Fibroblast of lung (primary cell): ENCODE data around the gene IMPDH1. TPM values are rescaled to one million over a fixed set of nuclear protein-coding genes. Genes with fewer than 3 reads are reported as not detected.
A peak's percentile ranks its signal among the peaks of the same experiment; 100 is the strongest.

Experiments used
- DNase-seq, 2 donors: peaks; one replicate each; pipeline versions ENCODE4 v3.0.0 to v3.0.0-alpha.2; 2010; ENCODE audit warnings: low read depth in 2 of 2
- H2AFZ ChIP-seq: 2 replicates; pipeline ENCODE4 v1.5.1; 2012; ENCODE audit warnings: low read length, control low read depth, inconsistent platforms
- H3K27ac ChIP-seq: 2 replicates; pipeline ENCODE4 v1.5.1; 2011; ENCODE audit warnings: low read length, control low read depth; ENCODE audit not compliant: insufficient read depth
- H3K27me3 ChIP-seq: 2 replicates; pipeline ENCODE4 v1.5.1; 2011; ENCODE audit warnings: mild to moderate bottlenecking, low read length; ENCODE audit not compliant: control insufficient read depth, insufficient read depth
- H3K36me3 ChIP-seq: 2 replicates; pipeline ENCODE4 v1.5.1; 2011; ENCODE audit warnings: low read length; ENCODE audit not compliant: control insufficient read depth, insufficient read depth
- H3K4me1 ChIP-seq: 2 replicates; pipeline ENCODE4 v1.5.1; 2011; ENCODE audit warnings: low read length; ENCODE audit not compliant: control insufficient read depth, insufficient read depth; ENCODE audit errors: extremely low read depth
- H3K4me2 ChIP-seq: 2 replicates; pipeline ENCODE4 v1.5.1; 2011; ENCODE audit warnings: low read length, control low read depth; ENCODE audit not compliant: insufficient read depth; ENCODE audit errors: extremely low read depth
- H3K4me3 ChIP-seq, 4 experiments: fragments of 200-600 bp in 1 of 4; sonication (generic) in 1 of 4; replicated peaks in 1 of 4; 2 replicates each; pipeline ENCODE4 v1.5.1; 2011 to 2016; ENCODE audit warnings: low read length in 4 of 4, low read depth in 3 of 4, mild to moderate bottlenecking in 3 of 4, control low read depth in 2 of 4, inconsistent platforms in 1 of 4, mixed read lengths in 1 of 4; ENCODE audit not compliant: insufficient read depth in 1 of 4; ENCODE audit errors: control extremely low read depth in 1 of 4
- H3K79me2 ChIP-seq: 2 replicates; pipeline ENCODE4 v1.5.1; 2012; ENCODE audit warnings: mild to moderate bottlenecking, low read length, inconsistent platforms; ENCODE audit not compliant: control insufficient read depth, insufficient read depth
- H3K9ac ChIP-seq: 2 replicates; pipeline ENCODE4 v1.5.1; 2011; ENCODE audit warnings: mild to moderate bottlenecking, low read length, control low read depth; ENCODE audit not compliant: insufficient read depth
- H3K9me3 ChIP-seq: 2 replicates; pipeline ENCODE4 v1.5.1; 2012; ENCODE audit warnings: low read depth, low read length; ENCODE audit not compliant: control insufficient read depth, insufficient read depth
- H4K20me1 ChIP-seq: 2 replicates; pipeline ENCODE4 v1.5.1; 2011; ENCODE audit warnings: low read length; ENCODE audit not compliant: control insufficient read depth, insufficient read depth; ENCODE audit errors: extremely low read depth
- EZH2 ChIP-seq: IDR thresholded peaks from 2 replicates; pipeline ENCODE4 v1.5.1; 2012; ENCODE audit warnings: low read length, control low read depth, mild to moderate bottlenecking; ENCODE audit errors: missing control alignments
- polyA plus RNA-seq, 2 donors: library from polyadenylated mRNA; depleted of rRNA in 1 of 2; stranded (reverse) in 1 of 2; unstranded in 1 of 2; fragments of >200 nt; gene quantifications; 2 replicates each; pipeline ENCODE4 v1.2.1, GENCODE V29; 2011 to 2012; ENCODE audit warnings: missing spikeins in 1 of 2
- total RNA-seq: library from RNA; depleted of rRNA; stranded (reverse); fragments of >200 nt; gene quantifications from 2 replicates; pipeline ENCODE4 v1.2.1, GENCODE V29; 2014
- TF ChIP-seq, protein P1 (sequence below), 2 donors: IDR thresholded peaks in 1 of 2; conservative IDR thresholded peaks in 1 of 2; 1 replicate in 1 of 2; 2 replicates in 1 of 2; pipeline ENCODE4 v1.5.1; 2011 to 2012; ENCODE audit warnings: low read length in 2 of 2, control low read depth in 1 of 2, inconsistent platforms in 1 of 2, low read depth in 1 of 2, mild to moderate bottlenecking in 1 of 2

The IMPDH1 gene
- total and polyA plus RNA-seq, 2 donors (not counting 1 experiment from before 2014, with no cell fraction given): 30.2 to 56.5 TPM

DNA sequence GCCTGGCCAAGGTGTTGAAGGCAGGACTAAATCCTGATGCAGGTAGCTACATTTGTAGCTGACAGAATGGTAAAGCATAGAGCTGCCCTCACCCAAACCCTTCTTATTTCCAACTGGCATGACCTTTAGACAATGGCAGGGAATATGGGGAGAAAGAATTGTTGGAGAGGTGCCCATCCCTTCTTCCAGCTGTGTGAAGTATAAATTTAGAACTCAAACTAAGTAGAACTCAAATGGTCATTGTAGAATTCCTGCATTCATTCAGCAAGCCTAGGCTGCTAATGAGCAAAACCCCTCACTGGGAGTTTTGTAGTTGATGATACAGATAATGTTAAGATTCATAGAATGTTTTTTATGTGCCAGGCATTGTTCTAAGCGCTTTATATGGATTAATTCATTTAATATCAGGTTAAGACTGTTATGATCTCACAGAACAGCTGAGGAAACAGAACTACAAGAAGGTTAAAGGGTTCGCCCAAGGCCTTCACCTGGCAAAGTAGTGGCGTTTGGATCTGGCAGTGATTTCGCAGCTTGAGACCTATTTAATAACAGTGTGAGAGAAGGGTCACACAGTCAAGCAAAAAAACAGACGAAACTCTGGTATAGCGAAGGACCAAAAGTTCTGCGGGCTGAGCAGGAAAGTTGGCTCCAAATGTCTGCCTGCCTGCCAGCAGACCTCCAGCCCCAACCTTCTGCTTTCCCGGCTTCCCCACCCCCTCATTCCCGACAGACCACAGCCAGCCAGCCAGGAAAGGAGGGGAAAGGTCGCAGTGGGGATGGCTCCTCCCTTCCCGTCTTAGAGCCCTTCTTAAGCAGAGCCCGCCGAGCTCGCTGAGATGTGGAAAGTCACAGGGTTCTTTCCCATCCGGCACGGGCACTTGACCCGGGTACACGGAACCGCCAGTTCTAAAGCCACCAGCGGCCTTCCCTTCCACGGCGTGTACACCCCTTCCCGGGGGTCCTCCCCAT lies 44.3 kb upstream of the IMPDH1 start:
- H3K9me3 ChIP-seq: no peaks in the 10 kb centered on the region
- H4K20me1 ChIP-seq: no peaks in the 10 kb centered on the region
- H2AFZ ChIP-seq: peak overlapping the region; percentile 80
- peaks cover 20% of the 10 kb centered on the region for H3K79me2 ChIP-seq
- no peaks in the 10 kb centered on the region for H3K27me3 ChIP-seq
- H3K4me3 ChIP-seq: peak overlapping the region in 3 of 4 experiments; percentile 14 to 29 (median 27)
- H3K36me3 ChIP-seq: peaks cover 2% of the 10 kb centered on the region
- peaks cover 19% of the 10 kb centered on the region for H3K4me1 ChIP-seq
- TF ChIP-seq, protein P1, sequence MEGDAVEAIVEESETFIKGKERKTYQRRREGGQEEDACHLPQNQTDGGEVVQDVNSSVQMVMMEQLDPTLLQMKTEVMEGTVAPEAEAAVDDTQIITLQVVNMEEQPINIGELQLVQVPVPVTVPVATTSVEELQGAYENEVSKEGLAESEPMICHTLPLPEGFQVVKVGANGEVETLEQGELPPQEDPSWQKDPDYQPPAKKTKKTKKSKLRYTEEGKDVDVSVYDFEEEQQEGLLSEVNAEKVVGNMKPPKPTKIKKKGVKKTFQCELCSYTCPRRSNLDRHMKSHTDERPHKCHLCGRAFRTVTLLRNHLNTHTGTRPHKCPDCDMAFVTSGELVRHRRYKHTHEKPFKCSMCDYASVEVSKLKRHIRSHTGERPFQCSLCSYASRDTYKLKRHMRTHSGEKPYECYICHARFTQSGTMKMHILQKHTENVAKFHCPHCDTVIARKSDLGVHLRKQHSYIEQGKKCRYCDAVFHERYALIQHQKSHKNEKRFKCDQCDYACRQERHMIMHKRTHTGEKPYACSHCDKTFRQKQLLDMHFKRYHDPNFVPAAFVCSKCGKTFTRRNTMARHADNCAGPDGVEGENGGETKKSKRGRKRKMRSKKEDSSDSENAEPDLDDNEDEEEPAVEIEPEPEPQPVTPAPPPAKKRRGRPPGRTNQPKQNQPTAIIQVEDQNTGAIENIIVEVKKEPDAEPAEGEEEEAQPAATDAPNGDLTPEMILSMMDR (conservative IDR thresholded peaks at IDR 0.05 in 1 of 2, IDR thresholded peaks at IDR 0.05 in 1 of 2; ENCODE audit: low read depth in 1 of 2, low read length in 2 of 2): no peak
- TF ChIP-seq EZH2: no peak
- peak overlapping the region; percentile 78 for H3K4me2 ChIP-seq
- no peak overlapping the region for H3K9ac ChIP-seq
- DNase-seq: peak; percentile 91 to 96
- H3K27ac ChIP-seq: peak overlapping the region; percentile 89

DNA sequence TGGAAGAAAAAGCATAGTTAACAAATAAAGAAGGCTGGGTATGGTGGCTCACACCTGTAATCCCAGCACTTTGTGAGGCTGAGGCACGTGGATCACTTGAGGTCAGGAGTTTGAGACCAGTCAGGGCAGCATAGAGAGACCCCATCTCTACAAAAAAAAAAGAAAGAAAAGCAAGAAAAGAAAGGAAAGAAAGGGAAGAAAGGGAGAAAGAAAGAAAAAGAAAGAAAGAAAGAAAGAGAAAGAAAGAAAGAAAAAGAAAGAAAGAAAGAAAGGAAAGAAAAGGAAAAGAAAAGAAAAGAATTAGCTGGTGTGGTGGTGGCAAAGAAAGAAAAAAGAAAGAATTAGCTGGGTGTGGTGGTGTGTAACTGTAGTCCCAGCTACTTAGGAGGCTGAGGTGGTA lies 42.8 kb upstream of the IMPDH1 start:
- TF ChIP-seq EZH2: no peak
- H3K4me2 ChIP-seq: no peak overlapping the region
- H3K4me3 ChIP-seq: no peak overlapping the region
- peaks cover 2% of the 10 kb centered on the region for H3K36me3 ChIP-seq
- H3K27me3 ChIP-seq: no peaks in the 10 kb centered on the region
- H4K20me1 ChIP-seq: no peaks in the 10 kb centered on the region
- H3K27ac ChIP-seq: no peak overlapping the region
- H3K79me2 ChIP-seq: peaks cover 16% of the 10 kb centered on the region
- no peak overlapping the region for H3K9ac ChIP-seq
- no peak overlapping the region for H2AFZ ChIP-seq
- no peak for DNase-seq
- peaks cover 16% of the 10 kb centered on the region for H3K4me1 ChIP-seq
- H3K9me3 ChIP-seq: no peaks in the 10 kb centered on the region

DNA sequence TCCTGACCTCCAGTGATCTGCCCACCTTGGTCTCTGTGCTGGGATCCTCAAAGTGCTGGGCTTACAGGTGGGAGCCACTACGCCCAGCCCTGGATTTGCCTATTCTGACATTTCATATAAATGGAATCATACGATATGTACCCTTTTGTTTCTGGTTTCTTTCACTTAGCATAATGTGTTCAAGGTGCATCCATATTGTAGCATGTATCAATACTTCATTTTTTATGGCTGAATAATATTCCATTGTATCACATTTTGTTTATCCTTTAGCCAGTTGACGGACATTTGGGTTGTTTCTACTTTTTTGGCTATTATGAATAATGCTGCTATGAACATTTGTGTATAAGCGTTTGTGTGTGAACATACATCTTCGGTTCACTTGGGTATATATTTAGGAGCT lies 41.1 kb upstream of the IMPDH1 start:
- peaks cover 13% of the 10 kb centered on the region for H3K4me1 ChIP-seq
- no peak for TF ChIP-seq EZH2
- TF ChIP-seq, protein P1 (conservative IDR thresholded peaks at IDR 0.05 in 1 of 2, IDR thresholded peaks at IDR 0.05 in 1 of 2; ENCODE audit: low read depth in 1 of 2, low read length in 2 of 2): no peak

More for the DNA sequence above, 41.1 kb upstream of the IMPDH1 start:
- no peak for DNase-seq
- Histone ChIP-seq H3K9ac (no peak overlapping the region), H3K9me3 (no peaks in the 10 kb centered on the region), H3K79me2 (peaks cover 2% of the 10 kb centered on the region), H3K4me2 (no peak overlapping the region), H3K27ac (no peak overlapping the region), H4K20me1 (no peaks in the 10 kb centered on the region), H2AFZ (no peak overlapping the region), H3K27me3 (peaks cover 2% of the 10 kb centered on the region), H3K4me3 (no peak overlapping the region), H3K36me3 (no peaks in the 10 kb centered on the region)
